ENCODE data around the gene UBE2K. TPM values are rescaled to one million over a fixed set of nuclear protein-coding genes. Genes with fewer than 3 reads are reported as not detected.

Gene UBE2K, protein sequence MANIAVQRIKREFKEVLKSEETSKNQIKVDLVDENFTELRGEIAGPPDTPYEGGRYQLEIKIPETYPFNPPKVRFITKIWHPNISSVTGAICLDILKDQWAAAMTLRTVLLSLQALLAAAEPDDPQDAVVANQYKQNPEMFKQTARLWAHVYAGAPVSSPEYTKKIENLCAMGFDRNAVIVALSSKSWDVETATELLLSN
- 10 to 100 TPM; 62.6 to 67.4 TPM for total RNA-seq

DNA sequence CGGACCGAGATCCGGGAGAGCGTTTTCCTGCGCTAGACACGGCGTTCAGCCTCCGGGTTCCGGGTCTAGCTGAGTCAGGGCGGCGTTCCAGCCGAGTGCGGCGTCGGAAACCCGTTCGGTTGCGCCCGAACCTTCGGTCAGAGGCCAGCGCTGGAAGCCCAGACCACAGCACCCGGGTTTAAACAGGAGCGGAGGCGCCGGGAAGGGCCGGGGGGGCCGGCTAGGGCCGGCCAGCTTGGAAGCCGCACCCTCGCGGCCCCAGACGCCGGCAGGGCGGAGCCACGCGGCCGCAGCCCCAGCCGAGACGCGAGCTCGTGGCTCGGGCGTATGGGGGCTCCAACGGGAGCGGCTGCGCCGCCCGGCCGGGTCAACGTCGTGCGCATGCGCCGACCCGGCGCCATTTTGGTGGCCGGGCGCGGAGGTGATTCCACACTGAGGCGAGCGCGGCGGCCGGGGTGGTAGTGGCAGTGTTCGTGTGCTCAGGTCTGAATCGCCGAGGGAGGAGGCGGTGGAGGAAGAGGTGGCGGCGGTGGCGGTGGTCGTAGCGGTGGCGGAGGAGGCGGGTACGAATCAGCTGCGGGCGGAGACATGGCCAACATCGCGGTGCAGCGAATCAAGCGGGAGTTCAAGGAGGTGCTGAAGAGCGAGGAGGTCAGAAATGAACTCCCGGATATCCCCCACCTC lies at the start of gene UBE2K:
Gene UBE2K (plus strand): TSS at position 397 of the 684 bp plus-strand sequence. CDS start 192 bp downstream, at position 589.

Other genes with a start within 250 kb of the UBE2K start
- gene RPL9, start 239.2 kb upstream of the UBE2K start, total RNA-seq, result 1,000 to 10,000 TPM; 1,410 to 1,444 TPM
- 10 to 100 TPM; 11.9 to 12.6 TPM for gene LIAS, start 239.1 kb upstream of the UBE2K start, total RNA-seq
- gene UGDH, start 170.7 kb upstream of the UBE2K start, total RNA-seq, result 10 to 100 TPM; 17.1 to 17.7 TPM
- gene SMIM14, start 59.3 kb upstream of the UBE2K start, total RNA-seq, result 1 to 10 TPM; 4.2 to 5.5 TPM

All from activated naive CD4-positive, alpha-beta T cell treated with anti-CD3 and anti-CD28 coated beads, Interleukin-2, amount 10 ng/mL, durations not matched to agents 5 hours and 36 hours (primary cell).